Smooth muscle cell of the brain vasculature (primary cell): ENCODE data around the gene RICTOR.

Experiments
- DNase-seq: peaks from one replicate; pipeline ENCODE4 v3.0.0-alpha.2; 2012; ENCODE audit warnings: low read depth, low spot score

RICTOR gene

GRCh38 chr5:39074017-39074814 is at the start of gene RICTOR:
Gene RICTOR, minus strand, starts transcription at chr5:39074399. Its CDS starts 22 bp downstream, at chr5:39074377.
- DNase-seq, result peak; percentile 53

GRCh38 chr5:39121922-39122321 is 47.7 kb upstream of the RICTOR start:
- DNase-seq, result no peak

GRCh38 chr5:39121315-39121714 is 47.1 kb upstream of the RICTOR start:
- no peak for DNase-seq

GRCh38 chr5:39120052-39120420 is 45.8 kb upstream of the RICTOR start:
- no peak for DNase-seq

- no peak for DNase-seq
Measured at GRCh38 chr5:39119404-39120051, 45.3 kb upstream of the RICTOR start.

GRCh38 chr5:39118638-39119037 is 44.4 kb upstream of the RICTOR start:
- no peak for DNase-seq

- DNase-seq, result no peak
Measured at GRCh38 chr5:39117401-39117800, 43.2 kb upstream of the RICTOR start.

GRCh38 chr5:39116344-39117170 is 42.4 kb upstream of the RICTOR start:
- DNase-seq, result no peak

- no peak for DNase-seq
Measured at GRCh38 chr5:39115644-39116343, 41.6 kb upstream of the RICTOR start.

- no peak for DNase-seq
Measured at GRCh38 chr5:39114155-39114554, 40.0 kb upstream of the RICTOR start.

- DNase-seq, result no peak
Measured at GRCh38 chr5:39113354-39113953, 39.3 kb upstream of the RICTOR start.

GRCh38 chr5:39109606-39110005 is 35.4 kb upstream of the RICTOR start:
- DNase-seq, result no peak

- no peak for DNase-seq
Measured at GRCh38 chr5:39108987-39109386, 34.8 kb upstream of the RICTOR start.

GRCh38 chr5:39107350-39107749 is 33.2 kb upstream of the RICTOR start:
- no peak for DNase-seq

GRCh38 chr5:39106322-39106721 is 32.1 kb upstream of the RICTOR start:
- no peak for DNase-seq

- DNase-seq, result no peak
Measured at GRCh38 chr5:39104221-39104620, 30.0 kb upstream of the RICTOR start.

GRCh38 chr5:39102684-39103155 is 28.5 kb upstream of the RICTOR start:
- DNase-seq, result no peak

GRCh38 chr5:39100851-39101396 is 26.7 kb upstream of the RICTOR start:
- peak; percentile 82 for DNase-seq

GRCh38 chr5:39100301-39100850 is 26.2 kb upstream of the RICTOR start:
- no peak for DNase-seq

GRCh38 chr5:39099831-39100230 is 25.6 kb upstream of the RICTOR start:
- DNase-seq, result no peak

GRCh38 chr5:39093352-39093751 is 19.2 kb upstream of the RICTOR start:
- no peak for DNase-seq
